NCI-H1417 treated with DMSO at 0.1 percent for 48 hours (cell line): ENCODE data around the gene MUC5AC.
"Not testable (repeated sequence)": the region's sequence is repeated elsewhere in the genome, so short reads cannot be mapped to it uniquely, and the experiment has no call there.

Source experiments
- DNase-seq: peaks from one replicate; lab custom pipeline; 2025; lab: John Stamatoyannopoulos, UW

The MUC5AC gene

DNA sequence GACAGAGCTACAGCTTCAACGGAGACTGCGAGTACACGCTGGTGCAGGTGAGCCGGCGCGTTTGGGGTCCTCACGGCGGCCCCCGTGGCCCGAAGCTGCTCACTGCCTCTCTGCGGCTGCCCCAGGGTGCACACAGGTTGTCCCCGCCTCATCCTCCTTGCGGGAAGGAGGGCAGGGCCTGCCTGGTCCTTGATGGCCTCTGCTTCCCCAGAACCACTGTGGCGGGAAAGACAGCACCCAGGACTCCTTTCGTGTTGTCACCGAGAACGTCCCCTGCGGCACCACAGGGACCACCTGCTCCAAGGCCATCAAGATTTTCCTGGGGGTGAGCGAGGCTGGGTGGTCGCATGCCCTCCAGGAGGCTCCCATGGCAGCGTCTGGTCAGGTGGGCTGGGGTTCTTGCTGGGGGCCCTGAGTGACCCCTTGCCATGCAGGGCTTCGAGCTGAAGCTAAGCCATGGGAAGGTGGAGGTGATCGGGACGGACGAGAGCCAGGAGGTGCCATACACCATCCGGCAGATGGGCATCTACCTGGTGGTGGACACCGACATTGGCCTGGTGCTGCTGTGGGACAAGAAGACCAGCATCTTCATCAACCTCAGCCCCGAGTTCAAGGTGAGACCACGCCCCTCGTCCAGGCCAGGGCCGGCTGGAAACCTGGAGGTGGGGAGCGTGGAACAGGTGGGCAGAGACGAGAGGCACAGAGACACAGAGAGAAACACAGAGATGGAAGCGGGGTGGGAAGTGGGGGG lies 19.4 kb downstream of the MUC5AC start:
- DNase-seq = no peak

DNA sequence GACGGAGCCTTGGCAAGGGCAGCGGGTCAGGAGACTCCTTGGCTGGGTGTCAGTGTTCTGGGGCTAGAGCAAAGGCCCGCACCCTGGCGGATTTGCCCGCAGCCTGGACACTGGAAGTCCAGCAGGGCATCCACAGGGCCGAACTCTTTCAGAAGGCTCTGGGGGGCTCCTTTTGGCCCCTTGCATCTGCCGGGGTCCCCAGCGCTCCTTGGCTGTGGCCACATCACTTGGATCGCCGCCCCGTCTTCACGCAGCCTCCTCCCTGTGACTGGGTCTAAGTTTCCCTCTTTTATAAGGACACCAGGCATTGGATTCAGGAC lies 20.0 kb downstream of the MUC5AC start:
- DNase-seq = no peak

DNA sequence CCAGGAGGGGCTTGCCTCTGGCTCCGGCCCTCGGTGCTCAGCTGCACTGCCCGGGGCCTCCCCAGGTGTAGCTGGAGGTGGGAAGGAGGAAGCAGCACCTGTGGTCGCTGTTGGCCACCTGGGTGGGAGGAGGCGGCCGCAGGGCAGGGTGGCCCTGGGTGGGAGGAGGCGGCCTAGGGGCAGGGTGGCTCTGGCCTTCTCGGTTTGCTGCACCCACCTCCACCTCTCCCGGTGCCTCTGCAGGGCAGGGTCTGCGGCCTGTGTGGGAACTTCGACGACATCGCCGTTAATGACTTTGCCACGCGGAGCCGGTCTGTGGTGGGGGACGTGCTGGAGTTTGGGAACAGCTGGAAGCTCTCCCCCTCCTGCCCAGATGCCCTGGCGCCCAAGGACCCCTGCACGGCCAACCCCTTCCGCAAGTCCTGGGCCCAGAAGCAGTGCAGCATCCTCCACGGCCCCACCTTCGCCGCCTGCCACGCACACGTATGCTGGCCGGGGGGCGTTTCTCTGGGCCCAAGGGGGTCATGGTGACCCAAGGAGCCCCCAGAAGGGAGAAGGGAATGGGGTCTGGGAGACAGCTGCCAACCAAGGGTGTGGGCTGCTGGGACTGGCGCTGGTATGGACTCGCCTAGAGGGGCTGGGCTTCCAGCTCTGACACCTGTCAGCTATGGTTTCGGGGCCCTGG lies 20.6 kb downstream of the MUC5AC start:
- DNase-seq = no peak

DNA sequence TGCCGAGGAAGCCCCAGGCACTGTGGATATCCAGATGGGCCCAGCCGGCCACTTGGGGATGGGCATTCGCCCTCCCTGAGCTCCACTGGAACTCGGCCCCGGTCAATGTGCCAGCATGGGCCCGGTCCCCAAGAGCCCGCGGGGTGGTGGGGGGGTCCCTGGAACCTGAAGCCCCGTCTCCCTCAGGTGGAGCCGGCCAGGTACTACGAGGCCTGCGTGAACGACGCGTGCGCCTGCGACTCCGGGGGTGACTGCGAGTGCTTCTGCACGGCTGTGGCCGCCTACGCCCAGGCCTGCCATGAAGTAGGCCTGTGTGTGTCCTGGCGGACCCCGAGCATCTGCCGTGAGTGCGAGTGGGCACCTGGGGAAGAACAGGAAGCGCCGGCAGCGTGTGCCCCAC lies 21.2 kb downstream of the MUC5AC start:
- no peak for DNase-seq

DNA sequence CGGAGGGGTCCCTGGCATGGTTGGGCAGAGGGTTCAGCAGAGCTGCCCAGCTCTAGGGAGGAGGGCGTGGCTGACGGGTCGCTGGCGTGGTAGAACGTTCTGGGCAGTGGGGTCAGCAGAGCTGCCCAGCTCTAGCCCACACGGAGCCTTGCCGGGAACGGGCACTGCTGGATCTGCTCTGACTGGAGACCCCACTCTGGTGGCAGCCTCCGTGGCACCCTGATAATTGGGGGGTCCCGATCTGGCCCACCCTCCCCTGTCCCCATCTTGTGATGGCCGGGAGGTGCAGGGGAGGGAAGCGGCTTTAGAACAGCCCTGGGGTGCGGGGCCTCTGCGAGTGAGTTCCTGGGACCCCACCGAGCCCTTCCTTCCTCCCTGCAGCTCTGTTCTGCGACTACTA lies 21.9 kb downstream of the MUC5AC start:
- DNase-seq = no peak

DNA sequence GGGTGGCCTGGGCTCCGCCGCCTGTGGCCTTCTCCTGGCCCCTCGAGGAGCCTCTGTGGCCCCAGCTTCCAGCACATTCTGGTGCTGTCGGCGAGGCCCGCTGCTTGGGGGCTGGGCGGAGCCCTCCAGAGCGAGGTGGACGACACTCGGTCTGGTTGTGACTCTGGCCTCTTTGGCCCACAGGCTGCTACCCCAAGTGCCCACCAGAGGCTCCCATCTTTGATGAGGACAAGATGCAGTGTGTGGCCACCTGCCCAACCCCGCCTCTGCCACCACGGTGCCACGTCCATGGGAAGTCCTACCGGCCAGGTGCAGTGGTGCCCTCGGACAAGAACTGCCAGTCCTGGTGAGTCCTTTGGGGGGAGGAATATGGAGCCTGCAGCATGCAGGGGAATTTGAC lies 22.4 kb downstream of the MUC5AC start:
- DNase-seq = no peak

DNA sequence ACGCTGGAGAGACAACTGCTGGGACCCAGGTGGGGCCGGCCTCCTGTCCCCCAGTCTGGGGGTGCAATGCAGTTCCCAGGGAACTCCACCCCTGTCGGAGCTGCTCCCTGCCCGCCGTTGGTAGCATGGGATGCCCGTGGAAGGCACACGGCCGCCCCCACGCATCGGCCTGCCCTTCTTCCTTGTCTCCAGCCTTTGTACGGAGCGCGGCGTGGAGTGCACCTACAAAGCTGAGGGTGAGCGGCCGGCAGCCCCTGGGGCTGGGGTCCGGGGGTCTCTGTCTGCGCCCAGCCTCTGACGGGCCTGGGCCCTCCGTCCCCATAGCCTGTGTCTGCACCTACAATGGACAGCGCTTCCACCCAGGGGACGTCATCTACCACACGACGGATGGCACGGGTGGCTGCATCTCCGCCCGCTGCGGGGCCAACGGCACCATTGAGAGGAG lies 23.2 kb downstream of the MUC5AC start:
- no peak for DNase-seq

DNA sequence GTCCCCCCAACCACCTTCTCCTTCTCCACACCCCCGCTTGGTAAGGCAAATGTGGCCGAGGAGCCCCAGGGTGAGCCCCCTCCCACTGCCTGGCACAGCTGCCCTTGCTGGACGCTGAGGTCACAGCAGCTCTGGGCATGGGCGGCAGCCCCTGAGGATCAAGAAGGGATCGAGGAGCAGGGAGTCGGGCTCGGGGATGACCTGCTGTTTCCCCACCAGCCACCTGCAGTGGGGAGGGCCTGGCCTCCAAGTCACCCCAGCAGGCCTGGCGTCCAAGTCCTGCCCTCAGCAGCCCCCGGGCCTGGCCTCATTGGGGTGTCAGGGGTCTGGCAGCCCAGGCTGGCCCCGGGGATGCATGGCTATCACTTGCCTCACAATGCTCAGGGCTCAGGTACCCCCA lies 23.7 kb downstream of the MUC5AC start:
- no peak for DNase-seq

DNA sequence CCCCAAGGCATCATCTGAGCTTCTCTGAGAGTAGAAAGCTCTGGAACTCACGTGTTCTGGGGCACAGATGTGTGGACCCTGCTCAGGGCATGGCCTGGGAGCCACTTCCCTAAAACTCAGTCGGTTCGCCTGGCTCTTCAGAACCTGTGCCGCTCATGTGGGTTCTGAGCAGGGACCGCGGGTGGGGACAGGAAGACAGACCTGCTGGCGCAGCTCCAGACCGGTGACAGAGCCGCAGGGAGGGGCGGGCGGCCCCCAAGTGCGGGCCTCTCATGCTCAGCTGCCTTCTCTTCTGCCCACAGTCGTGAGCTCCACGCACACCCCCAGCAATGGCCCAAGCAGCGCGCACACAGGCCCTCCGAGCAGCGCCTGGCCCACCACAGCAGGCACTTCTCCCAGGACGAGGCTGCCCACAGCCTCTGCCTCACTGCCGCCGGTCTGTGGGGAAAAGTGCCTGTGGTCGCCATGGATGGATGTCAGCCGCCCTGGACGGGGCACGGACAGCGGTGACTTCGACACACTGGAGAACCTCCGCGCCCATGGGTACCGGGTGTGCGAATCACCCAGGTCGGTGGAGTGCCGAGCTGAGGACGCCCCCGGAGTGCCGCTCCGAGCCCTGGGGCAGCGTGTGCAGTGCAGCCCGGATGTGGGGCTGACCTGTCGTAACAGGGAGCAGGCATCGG lies 24.2 kb downstream of the MUC5AC start:
- DNase-seq = no peak

DNA sequence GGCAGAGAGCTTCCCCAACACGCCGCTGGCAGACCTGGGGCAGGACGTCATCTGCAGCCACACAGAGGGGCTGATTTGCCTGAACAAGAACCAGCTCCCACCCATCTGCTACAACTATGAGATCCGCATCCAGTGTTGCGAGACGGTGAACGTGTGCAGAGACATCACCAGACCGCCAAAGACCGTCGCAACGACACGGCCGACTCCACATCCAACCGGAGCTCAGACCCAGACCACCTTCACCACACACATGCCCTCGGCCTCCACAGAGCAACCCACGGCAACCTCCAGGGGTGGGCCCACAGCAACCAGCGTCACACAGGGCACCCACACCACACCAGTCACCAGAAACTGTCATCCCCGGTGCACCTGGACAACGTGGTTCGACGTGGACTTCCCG lies 26.4 kb downstream of the MUC5AC start:
- DNase-seq = not testable (repeated sequence)

DNA sequence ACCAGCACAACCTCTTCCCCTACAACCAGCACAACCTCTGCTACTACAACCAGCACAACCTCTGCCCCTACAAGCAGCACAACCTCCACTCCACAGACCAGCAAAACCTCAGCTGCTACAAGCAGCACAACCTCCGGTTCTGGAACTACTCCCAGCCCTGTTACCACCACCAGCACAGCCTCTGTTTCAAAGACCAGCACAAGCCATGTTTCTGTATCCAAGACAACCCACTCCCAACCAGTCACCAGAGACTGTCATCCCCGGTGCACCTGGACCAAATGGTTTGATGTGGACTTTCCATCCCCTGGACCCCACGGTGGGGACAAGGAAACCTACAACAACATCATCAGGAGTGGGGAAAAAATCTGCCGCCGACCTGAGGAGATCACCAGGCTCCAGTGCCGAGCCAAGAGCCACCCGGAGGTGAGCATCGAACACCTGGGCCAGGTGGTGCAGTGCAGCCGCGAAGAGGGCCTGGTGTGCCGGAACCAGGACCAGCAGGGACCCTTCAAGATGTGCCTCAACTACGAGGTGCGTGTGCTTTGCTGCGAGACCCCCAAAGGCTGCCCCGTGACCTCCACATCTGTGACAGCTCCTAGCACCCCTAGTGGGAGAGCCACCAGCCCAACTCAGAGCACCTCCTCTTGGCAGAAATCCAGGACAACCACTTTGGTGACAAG lies 30.8 kb downstream of the MUC5AC start:
- DNase-seq = not testable (repeated sequence)

DNA sequence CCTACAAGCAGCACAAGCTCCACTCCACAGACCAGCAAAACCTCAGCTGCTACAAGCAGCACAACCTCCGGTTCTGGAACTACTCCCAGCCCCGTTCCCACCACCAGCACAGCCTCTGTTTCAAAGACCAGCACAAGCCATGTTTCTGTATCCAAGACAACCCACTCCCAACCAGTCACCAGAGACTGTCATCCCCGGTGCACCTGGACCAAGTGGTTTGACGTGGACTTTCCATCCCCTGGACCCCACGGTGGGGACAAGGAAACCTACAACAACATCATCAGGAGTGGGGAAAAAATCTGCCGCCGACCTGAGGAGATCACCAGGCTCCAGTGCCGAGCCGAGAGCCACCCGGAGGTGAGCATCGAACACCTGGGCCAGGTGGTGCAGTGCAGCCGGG lies 32.1 kb downstream of the MUC5AC start:
- not testable (repeated sequence) for DNase-seq

DNA sequence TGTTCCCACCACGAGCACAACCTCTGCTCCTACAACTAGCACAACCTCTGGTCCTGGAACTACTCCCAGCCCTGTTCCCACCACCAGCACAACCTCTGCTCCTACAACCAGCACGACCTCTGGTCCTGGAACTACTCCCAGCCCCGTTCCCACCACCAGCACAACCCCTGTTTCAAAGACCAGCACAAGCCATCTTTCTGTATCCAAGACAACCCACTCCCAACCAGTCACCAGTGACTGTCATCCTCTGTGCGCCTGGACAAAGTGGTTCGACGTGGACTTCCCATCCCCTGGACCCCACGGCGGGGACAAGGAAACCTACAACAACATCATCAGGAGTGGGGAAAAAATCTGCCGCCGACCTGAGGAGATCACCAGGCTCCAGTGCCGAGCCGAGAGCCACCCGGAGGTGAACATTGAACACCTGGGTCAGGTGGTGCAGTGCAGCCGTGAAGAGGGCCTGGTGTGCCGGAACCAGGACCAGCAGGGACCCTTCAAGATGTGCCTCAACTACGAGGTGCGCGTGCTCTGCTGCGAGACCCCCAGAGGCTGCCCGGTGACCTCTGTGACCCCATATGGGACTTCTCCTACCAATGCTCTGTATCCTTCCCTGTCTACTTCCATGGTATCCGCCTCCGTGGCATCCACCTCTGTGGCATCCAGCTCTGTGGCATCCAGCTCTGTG lies 34.2 kb downstream of the MUC5AC start:
- DNase-seq = not testable (repeated sequence)

DNA sequence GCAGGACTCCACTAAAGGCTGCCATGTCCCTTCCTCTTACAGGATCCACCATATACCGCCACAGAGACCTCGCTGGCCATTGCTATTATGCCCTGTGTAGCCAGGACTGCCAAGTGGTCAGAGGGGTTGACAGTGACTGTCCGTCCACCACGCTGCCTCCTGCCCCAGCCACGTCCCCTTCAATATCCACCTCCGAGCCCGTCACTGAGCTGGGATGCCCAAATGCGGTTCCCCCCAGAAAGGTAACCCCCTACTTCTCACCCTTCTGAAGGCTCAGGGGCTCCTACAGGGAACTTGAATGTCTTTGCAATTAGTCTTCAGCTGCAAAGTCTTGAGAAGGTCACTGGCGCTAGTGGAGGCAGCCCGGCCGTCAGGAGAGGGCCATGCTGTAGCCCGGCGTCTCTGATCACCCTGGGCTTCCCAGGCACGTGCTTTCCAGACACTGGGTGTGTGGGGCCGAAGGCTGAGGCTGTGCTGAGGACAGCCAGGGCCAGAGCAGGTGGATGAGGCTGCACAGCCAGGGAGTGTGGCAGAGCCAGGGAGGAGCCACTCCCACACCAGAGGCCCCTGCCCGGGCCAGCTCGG lies 35.1 kb downstream of the MUC5AC start:
- no peak for DNase-seq

DNA sequence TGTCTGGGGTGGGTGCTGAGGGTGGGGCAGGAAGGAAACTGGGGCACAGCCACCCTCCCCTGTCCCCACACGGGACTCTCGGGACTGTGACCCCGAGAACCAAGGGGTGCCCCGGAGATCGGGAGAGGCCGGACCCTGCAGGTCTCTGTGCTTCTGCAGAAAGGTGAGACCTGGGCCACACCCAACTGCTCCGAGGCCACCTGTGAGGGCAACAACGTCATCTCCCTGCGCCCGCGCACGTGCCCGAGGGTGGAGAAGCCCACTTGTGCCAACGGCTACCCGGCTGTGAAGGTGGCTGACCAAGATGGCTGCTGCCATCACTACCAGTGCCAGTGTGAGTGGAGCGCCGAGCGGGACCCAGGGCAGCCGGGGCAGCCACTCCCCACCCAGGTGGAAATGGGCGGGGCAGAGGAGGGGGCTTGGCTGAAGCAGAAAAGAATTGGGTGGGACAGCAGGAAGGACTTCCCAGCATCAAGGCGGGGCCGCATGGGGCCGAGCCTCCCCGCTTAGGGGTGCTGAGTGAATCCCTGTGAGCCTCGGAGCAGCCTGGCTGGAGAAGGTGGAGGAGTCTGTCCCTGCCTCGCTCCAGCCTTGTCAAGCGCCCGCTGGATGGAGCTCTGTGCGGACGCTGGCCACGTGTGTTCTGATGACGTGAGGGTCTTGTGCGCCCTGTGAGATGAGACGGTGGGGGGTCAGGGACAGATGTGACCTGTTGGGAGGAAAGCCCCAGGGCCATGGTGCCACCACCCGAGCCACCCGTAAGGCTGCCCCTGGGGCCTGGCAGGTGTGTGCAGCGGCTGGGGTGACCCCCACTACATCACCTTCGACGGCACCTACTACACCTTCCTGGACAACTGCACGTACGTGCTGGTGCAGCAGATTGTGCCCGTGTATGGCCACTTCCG lies 35.8 kb downstream of the MUC5AC start:
- no peak for DNase-seq

DNA sequence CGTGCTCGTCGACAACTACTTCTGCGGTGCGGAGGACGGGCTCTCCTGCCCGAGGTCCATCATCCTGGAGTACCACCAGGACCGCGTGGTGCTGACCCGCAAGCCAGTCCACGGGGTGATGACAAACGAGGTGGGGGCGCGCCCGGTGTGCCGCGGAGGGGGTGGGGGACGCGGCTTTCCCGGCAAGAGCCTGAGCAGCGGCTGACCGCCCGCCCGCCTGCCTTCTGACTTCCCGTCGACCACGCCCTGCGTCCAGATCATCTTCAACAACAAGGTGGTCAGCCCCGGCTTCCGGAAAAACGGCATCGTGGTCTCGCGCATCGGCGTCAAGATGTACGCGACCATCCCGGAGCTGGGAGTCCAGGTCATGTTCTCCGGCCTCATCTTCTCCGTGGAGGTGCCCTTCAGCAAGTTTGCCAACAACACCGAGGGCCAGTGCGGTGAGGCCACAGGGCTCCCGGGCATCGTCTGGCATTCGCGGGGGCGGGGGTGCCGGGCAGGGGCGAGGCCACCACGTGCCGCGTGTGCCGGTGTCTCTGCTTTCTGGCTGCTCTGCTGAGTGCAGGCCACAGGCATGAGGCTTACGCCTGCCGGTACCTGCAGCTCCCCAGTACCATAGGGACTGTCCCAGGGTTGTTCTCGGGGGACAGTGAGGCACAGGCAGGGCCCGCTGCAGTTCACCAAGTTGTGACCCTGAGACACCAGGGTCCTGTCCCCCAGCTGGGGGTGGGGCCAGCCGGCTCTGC lies 36.7 kb downstream of the MUC5AC start:
- DNase-seq = no peak

DNA sequence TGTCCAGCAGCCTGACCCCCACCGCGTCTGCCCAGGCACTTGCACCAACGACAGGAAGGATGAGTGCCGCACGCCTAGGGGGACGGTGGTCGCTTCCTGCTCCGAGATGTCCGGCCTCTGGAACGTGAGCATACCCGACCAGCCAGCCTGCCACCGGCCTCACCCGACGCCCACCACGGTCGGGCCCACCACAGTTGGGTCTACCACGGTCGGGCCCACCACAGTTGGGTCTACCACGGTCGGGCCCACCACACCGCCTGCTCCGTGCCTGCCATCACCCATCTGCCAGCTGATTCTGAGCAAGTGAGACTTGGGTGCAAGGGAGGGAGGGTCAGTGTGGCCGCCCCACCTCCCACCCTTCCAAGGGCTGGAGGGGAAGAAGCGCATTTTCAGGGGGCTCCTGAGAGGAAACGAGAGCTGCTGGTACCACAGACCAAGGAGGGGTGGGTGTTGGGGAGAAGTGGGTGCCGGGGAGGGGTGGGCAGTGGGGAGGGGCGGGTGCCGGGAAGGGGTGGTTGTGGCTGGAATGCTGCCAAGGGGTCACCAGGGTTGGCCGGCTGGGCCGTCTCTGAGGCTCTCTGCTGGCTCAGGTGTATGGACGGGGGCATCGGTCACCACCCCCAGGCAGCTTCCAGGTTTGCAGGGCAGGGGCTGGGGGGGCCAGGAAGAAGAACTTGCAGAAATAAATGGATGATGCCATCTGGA lies 37.4 kb downstream of the MUC5AC start:
- DNase-seq = no peak

DNA sequence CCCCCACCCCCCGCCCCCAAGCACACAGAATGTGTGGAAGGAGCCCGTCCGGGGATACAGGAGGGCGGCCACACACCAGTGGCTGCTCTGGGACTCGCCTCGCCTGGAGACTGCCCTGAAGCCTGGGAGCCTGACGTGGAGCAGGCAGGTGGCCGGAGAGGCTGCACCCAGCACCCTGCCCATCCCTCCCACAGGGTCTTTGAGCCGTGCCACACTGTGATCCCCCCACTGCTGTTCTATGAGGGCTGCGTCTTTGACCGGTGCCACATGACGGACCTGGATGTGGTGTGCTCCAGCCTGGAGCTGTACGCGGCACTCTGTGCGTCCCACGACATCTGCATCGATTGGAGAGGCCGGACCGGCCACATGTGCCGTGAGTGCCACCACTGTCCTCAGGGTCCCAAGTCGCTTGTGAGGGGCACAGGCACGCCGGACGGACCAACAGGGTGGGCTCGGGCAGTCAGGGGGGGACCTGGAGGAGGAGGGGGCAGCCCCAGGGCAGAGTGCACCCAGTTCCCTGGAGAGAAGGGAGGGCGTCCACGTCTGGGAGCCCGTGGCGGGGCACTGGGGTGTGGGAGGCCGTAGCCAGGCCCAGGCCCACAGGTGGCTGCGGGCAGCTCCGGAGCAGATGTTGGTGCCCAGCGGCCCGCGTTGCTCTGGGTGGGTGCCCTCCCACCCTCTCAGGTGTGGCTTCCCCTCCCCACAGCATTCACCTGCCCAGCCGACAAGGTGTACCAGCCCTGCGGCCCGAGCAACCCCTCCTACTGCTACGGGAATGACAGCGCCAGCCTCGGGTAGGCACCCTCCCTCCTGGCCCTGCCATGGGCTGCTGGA lies 38.1 kb downstream of the MUC5AC start:
- DNase-seq = no peak
